LoVo (cell line): ENCODE measurements around the gene ACSL1.
"Not testable (repeated sequence)": the region's sequence is repeated elsewhere in the genome, so short reads cannot be mapped to it uniquely, and the experiment has no call there.

Experiments used
- DNase-seq: peaks from one replicate; pipeline ENCODE4 v3.0.0-alpha.2; 2016; ENCODE audit warnings: low spot score

The ACSL1 gene

DNA sequence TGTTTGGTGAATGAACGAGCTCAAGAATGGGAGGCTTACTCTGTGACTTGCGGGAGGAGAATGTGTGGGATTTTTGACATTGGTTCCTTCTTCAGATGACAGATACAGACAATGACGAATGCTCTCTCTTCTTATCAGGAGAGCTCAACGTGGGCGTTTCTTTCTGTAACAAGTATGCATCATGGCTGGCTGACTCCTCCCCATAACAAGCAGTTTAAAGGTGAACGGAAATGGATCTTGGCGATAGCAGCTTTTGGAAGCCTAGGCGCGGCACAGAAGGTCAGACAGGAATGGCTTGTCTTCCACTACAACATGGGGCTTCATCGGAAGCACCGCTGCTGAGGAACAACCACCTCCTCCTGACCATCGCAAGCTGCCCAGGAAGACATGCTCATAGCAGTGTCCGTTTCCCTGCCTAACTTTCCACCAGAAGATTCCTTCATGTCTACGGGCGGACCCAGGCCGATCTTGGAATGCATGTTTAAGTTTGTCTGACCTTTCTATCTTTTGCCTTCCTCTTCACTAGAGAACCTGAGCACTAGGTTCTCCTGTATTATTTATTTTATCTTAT, 18.3 kb upstream of the ACSL1 start:
- DNase-seq = no peak

DNA sequence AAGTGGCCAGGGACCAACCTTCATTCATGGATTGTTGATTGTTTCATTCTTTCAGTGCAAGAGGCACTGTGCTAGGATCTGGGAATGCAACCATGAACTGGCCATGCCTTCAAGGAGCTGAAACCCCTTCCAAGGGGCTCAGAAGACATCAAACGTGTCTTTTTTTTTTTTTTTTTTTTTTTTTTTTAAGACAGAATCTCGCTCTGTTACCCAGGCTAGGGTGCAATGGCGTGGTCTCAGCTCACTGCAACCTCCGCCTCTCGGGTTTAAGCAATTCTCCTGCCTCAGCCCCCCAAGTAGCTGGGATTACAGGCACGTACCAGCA, 13.3 kb upstream of the ACSL1 start:
- not testable (repeated sequence) for DNase-seq

DNA sequence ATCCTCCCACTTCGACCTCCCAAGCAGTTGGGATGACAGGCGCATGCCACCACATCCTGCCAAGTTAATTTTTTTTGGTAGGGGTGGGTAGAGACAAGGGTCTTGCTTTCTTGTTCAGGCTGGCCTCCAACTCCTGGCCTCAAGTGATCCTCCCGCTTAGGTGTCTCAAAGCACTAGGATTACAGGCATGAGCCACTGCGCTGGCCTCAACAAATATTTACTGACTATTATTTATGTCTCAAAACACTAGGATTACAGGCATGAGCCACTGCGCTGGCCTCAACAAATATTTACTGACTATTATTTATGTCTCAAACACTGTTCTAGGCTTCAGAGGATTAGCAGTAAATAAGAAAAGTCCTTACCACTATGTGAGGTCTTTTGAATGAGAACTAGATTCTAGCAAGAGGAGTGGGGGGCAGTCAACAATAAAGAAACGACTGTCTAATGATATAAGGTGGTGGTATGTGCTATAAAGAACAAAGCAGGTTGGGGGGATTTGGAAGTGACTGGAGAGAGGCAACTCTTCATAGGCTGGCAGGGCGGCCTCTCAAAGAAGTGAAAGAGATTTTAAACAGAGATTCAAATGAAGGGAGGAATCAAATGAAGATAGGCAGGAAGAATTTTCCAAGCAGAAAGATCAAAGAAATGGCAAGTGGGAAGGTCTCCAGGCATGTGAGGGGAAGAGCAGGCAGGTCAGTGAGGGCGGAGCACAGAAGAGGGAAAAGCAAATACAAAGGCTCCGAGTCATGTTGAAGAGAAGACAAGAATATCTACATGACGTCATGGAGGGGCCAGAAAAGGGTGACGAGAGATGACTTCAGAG, 12.7 kb upstream of the ACSL1 start:
- peak; percentile 25 for DNase-seq

DNA sequence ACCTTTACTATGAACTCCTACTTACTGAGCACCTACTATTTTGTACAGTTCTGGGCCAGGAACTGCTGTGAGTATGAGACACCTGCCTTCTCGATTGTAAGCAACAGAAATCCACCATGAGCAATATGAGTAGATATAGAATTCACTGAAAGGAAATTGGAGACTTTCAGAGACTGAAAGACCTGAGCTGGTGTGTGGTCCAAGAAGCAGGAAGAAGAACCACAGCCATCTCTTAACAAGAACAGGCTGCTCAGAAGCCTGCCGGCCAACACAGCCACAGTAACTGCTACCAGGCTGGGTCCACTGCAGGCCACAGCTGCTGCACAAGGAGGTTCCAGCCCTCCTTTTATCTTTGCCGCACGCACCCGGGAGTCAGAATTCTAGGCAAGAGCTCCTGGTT, 10.8 kb upstream of the ACSL1 start:
- DNase-seq = no peak

DNA sequence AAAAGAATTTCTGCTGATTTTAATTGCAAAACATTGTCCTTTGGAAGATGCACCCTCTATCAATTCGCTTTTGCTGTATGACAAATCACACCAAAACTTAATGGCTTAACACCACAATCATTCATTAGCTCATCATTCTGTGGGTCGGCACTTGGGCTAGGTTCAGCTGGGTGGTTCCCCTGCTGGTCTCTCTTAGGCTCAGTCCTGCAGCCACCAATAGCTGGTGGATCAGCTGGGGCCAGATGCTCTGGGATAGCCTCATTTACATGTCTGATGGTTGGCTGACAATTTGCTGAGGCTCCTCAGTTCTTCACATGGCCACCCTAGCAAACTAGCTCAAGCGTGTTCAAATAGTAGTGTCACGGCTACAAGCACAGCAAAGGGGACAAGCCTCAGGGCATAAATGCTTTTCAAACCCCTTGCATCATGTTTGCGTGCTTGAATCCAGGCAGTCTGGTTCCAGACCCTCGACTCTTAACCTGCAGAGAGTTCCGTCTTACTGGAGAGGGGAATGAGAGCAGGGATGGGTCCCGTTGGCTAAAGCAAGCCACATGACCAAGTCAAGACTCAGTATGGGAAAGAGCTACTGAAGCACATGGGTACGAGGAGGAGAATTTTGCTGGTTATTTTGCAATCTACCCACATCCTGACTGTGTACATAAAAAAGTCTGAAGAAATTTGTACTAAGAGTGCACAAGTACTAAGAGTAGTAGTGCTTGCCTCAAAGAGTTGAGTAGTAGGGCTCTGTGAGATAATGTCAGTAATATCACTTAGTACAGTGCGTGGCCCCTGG, 7.5 kb upstream of the ACSL1 start:
- DNase-seq = no peak

DNA sequence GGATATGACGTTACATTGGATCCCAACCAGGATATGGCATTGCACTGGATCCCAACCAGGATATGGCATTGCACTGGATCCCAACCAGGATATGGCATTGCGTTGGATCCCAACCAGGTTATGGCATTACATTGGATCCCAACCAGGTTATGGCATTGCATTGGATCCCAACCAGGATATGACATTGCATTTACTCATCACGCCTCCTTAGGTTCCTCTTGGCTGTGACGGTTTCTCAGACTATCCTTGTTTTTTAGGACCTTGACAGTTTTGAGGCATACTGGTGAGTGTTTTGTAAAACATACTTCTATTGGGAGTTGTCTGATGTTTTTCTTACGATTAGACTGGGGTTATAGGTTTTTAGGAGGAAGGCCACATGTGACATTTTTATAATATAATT, 5.4 kb upstream of the ACSL1 start:
- no peak for DNase-seq

DNA sequence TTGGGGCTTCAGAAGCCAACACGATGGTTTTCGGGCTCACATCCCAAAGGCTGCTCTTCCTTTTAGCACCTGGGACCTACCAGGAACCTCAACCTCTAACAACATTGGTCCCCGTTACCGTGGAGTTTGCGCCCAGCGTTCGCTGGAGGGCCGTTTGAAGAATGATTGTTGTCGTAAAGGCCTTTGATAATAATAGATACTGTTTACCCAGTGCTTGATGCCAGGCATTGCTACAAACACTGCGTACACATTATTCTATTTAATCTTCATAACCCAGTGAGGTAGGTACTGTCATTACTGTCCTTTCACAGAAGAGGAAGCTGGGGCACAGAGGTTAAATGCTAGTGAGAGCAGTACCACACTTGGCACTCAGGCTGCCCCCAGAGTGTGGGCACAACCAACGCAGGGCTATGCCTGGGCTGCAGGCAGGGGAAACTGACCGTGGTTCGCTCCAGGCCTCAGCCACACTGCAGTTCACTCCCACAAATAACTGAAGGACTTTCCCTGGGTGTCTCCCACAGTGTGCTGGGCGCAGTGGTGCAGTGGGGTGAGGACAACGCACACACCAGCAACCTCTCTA, 1.0 kb upstream of the ACSL1 start:
- DNase-seq = no peak

DNA sequence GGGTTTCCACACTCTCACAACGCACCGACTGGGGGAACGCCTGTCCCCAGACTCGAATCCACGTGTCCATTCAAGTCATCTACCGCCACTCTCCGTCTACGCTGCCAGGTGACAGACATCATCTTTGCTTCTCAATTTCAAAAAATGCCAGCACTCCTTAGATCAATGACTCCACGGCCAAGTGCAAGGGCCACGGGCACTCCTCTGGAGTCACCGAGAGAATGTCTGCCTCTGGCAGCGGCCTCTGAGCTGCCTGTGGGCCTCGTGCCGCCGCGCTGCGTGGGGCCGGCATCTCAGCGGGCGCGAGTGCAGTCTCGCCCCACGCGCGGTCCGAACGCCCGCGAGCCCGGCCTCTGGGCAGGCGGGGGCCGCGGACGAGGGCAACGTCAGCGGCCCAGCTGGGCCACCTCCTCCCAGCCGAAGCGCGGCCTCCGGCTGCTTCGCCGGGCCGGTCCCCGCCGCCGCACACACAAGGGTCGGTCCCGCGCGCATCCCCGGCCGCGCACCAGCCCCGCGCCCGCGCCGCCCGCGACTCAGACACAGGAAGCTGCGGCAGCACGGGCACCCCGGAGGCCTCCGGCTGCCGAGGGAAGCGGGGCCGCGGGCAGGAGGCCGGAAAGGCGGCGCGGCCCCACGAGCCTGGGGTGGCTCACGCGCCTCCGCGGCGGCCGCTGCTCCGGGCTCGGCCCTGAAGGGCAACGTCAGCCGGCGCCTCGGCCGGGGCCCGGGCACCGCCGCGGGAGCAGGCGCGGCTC, 450 bp downstream of the ACSL1 start:
- peak; percentile 13 for DNase-seq

DNA sequence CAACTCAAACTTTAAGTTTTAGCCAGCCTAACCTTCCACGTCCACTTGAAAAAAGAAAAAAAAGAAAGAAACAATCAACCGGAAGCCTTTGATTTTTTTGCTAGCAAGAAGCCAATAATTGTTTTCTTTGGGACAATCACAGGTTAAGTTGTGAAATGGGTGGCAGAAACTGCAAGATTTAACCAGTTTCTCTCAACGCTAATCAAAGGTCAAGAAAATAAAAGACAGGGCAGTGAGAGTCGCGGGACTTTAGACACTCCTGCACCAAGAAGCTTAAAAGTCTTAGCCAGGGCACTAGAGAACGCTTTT, 1.0 kb downstream of the ACSL1 start:
- DNase-seq = no peak

DNA sequence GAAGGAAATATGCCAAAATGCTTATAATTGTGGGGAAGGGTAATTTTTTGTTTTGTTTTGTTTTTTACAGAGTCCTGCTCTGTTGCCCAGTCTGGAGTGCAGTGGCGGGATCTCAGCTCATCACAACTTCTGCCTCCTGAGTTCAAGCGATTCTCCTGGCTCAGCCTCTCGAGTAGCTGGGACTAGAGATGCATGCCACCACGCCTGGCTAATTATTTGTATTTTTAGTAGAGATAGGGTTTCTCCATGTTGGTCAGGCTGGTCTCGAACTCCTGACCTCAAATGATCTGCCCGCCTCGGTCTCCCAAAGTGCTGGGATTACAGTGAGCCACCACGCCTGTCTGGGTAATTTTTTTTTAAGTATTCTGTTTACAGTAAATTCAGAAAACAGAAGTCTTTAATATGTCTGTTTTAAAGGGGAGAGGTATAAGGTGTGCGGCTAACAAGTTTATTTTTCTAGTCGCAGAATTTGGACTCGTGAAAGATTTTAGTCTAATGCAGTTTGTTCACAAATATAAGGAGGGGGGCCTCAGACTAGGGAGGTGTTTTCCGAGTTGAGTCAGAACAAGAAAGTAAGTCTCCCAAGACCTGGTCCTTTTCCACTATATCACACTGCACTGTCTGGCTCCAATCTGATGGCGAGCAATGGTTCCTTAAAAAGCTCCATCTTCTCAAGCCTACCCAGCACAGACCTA, 1.5 kb downstream of the ACSL1 start:
- no peak for DNase-seq

DNA sequence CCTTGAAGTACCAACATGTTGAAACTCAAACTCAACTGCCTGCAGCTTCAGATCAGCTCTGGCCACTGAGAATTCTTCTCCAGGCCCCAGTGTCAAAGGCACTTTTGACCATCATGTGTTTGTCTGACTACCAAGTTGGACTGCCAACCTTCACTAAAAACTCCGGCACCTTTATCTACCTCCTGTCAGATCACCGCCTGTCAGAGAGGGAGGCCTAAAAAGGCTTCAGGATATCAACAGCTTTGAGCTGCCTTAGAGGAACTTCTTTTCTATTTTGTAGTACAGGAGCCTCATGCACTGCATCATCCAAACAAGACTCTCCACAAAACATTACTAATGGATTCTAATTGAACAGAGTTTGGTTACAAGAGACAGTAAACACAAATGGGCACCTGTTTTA, 2.8 kb downstream of the ACSL1 start:
- DNase-seq = no peak

DNA sequence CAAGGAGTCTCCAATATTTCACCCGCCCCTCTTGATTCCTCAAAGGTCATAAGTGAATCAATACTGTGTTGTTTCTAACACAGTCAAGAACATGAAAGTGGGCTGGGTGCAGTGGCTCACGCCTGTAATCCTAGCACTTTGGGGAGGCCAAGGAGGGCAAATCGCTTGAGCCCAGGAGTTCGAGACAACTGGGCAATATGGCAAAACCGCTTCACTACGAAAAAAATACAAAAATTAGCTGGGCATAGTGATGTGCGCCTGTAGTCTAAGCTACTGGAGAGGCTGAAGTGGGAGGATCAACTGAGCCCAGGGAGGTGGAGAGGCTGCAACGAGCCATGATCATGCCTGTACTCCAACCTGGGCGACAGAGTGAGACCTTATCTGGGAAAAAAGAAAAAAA, 3.4 kb downstream of the ACSL1 start:
- no peak for DNase-seq

DNA sequence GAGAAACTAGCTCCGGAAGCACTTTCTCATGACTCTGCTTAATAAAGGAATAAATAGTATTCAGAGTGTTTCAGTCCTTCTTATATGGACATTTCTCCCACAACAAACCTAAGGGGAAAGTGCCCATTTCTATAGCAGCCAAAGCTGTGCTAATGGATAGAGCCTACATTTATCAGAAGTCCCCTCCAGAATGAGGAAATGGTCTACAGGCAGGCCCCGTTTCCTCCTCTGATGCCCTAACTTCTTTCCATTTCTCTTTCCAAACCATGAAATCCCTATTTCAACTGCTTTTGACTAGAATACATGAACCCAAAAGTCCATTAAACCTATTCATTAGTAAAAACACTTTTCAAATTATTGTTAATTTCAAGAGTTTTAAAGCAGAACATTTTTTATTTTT, 4.5 kb downstream of the ACSL1 start:
- DNase-seq = no peak

DNA sequence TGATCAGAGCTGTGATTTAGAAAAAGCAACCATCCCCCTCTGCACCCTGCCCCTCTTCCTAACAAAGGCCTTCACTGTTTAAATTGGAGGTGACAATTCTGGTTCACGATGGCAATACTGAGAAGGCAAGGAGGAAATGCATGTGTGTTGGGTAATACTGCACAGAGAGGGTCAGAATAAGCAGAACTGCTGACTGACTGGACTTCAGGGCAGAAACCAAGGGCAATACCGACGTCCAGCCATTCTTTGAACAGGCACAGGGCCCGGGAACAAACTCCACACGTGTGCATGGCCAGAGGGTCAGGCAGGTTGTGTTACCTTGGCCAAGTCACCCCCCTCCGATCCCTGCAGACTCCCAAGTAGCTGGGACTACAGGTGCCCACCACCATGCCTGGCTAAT, 6.0 kb downstream of the ACSL1 start:
- no peak for DNase-seq

DNA sequence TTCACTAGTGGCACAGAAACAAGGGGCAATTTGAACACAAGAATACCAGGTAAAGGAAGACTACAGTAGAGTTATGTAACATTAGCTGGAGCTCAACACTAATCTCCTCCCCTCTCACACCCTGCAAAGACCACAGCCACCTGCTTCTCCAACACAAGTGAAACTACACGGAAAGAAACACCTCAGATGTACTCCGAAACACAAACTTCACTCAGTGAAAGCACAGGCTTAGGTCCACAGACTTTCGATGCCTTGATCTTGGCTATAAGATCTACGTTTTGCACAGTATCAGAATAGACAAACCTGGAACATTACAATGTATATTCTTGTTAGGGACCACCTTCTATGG, 7.6 kb downstream of the ACSL1 start:
- no peak for DNase-seq

DNA sequence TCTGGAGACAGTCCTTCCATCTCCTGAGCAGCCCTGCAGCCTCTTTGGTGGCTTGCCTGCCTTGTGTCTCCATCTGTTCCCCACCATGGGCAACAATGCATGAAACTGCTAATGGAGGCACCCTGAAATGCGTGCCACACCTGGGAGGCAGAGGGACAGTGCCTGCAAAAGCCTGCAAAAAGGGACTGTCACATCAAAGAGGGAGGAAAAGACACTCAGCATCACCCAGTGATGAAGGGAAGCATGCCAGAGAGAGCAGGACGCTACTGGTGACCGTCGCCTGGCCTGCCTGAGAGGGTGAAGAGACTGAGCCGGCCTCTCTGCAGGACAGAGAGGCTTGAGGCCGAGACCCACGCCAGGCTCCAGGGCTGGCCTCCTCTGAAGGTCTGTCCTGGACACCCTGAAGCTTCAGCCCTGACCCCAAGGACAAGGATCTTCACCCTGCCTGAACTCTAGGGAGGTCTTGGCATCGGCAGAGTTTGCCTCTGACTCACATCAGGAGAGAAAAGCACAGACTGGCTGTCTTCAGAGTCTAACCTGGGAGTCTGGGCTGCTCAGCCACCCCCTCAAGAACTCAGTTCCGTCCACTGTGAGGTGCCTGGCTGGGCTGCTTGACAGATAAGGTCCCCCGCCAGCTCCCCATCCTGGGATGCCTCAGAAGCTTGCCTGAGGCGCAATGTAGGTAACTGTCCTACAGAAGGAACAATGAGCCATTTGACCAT, 8.1 kb downstream of the ACSL1 start:
- DNase-seq = no peak

DNA sequence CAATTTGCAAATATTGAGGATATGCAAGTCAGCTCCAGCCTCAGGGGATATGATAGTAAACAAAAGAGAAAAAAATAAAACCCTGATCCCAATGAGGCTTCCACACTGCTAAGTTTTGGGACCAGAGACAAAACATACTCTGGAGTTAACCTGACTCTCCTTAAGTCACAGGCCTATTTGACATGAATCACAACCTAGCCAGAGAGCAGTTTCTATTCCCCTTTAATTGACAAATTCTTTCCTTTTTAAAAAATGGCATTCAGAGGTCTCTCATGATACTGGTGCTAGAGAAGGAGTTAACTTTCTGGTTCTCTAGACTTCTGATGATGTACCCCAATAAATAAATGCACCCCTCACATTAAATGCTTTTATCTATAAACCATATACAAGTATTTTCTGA, 8.8 kb downstream of the ACSL1 start:
- DNase-seq = no peak

DNA sequence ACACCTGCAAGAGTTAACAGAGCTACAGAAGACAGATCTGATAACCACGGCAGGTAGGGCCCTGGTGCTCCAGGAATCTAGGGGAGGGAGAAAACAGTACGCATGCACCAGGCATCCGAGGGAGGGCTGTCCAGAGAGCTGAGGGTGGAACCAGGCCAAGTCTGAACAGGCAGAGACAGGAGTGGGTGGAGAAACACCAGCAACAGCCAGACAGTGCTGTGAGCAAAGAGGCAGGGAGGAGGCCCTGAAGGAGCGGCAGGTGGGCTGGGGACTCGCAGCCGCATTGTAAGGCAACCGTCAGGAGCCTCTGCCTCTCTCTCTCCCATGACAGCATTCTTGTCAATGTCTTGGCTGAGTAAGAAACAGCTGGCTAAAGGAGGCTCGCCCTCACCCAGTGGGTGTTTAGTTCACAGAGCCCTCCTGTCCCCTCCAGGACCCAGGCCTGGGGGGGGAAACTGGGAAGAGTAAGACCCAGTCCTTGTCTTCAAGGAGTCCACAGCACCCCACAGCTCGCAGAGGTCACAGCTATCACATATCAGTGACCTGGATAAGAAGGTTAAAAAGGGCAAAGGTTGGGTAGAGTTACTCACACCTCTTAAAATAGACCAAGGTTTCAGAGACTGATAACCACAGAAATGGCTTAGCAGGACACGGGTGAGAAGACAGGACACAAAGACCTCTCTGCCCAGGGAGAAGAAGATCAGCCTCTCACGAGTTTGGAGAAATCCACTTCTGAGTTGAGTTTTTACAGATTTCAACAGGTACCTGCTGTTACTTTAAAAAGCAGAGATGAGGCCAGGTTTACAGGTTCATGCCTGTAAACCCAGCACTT, 10.5 kb downstream of the ACSL1 start:
- peak; percentile 72 for DNase-seq

DNA sequence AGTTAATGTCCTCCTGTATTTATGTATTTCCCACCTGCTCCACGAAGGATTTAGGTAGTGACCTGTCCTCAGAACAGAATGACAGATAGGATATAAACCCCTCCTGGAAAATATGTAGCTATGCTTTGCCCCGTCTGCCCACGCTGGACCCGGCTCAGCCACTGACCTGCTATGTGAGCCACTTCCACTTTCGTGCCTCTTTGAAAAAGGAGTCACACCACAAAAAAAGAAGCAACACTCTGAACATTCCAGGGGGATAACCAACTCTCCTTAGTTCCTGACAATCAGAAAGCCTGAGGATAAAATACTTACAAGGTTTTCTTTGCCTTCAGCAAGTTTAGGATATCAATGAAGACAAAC, 11.1 kb downstream of the ACSL1 start:
- DNase-seq = no peak

DNA sequence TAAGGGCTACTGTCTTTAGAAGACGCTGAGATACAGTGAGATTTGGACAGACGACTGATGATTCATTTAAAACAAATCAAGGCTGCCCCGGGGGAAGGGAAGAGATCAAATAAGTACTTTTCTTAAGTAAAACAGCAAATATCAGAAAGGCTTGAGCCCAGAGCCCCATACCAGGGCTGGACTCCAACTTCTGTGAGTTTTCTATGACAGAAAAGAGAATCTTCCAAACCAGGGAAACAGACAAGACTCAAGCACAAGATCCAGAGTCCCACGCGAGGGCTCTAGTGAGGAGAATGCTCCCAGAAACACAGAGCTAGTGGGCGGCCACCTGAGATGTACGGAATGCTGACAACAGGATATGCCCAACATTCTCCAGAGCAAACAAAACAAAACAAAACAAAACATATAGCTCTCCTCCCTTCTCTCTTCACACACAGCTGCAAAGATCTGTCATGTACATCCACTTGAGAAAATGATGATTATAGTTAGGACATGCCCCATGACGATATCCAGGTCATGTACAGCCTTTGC, 13.1 kb downstream of the ACSL1 start:
- no peak for DNase-seq
